Kidney (tissue), 14 donors: Measurements from ENCODE around the gene AZU1. TPM values are rescaled to one million over a fixed set of nuclear protein-coding genes. Genes with fewer than 3 reads are reported as not detected.

Source experiments
- DNase-seq, 5 donors: peaks; one replicate each; pipeline ENCODE4 v3.0.0-alpha.2; 2013 to 2020
- FAIRE-seq: peaks from 2 replicates; lab custom pipeline; 2012; peaks lifted over from hg19 to GRCh38; lab: Jason Lieb, UNC
- H3K27ac ChIP-seq, 2 donors: one replicate each; pipeline ENCODE4 v1.7.0; 2013; ENCODE audit warnings: low read depth in 2 of 2, low read length in 2 of 2, inconsistent platforms in 1 of 2
- H3K27me3 ChIP-seq: one replicate; pipeline ENCODE4 v1.7.1; 2013; ENCODE audit warnings: low read length, inconsistent platforms; ENCODE audit not compliant: control insufficient read depth, insufficient read depth
- H3K36me3 ChIP-seq, 3 donors: one replicate each; pipeline versions ENCODE4 v1.7.0 to v1.7.1; 2013; ENCODE audit warnings: low read length in 3 of 3, control low read depth in 1 of 3, inconsistent platforms in 1 of 3; ENCODE audit not compliant: insufficient read depth in 3 of 3, control insufficient read depth in 2 of 3
- H3K4me1 ChIP-seq, 3 donors: one replicate each; pipeline versions ENCODE4 v1.7.0 to v1.7.1; 2013; ENCODE audit warnings: low read length in 3 of 3, inconsistent platforms in 1 of 3, low read depth in 1 of 3; ENCODE audit not compliant: control insufficient read depth in 2 of 3, insufficient read depth in 2 of 3
- H3K4me3 ChIP-seq, 3 donors: one replicate each; pipeline versions ENCODE4 v1.7.0 to v1.8.1; 2013; ENCODE audit warnings: low read length in 3 of 3, control low read depth in 1 of 3, inconsistent platforms in 1 of 3
- H3K9ac ChIP-seq, 3 donors: one replicate each; pipeline versions ENCODE4 v1.7.0 to v1.7.1; 2013; ENCODE audit warnings: low read length in 3 of 3, control low read depth in 1 of 3, inconsistent platforms in 1 of 3
- H3K9me3 ChIP-seq, 3 donors: one replicate each; pipeline versions ENCODE4 v1.7.0 to v1.7.1; 2013; ENCODE audit warnings: low read length in 3 of 3, control low read depth in 1 of 3, inconsistent platforms in 1 of 3; ENCODE audit not compliant: control insufficient read depth in 2 of 3, insufficient read depth in 1 of 3
- CTCF ChIP-seq: IDR thresholded peaks from 3 replicates; pipeline ENCODE4 v1.5.1; 2012; ENCODE audit warnings: mild to moderate bottlenecking, moderate library complexity, borderline replicate concordance; ENCODE audit not compliant: insufficient read depth; ENCODE audit errors: extremely low read depth
- intact Hi-C: fragments of 100-400 bp; cut with DNase I; formaldehyde crosslinking; loops from one replicate; pipeline ENCODE4 v1.11.1; 2022
- polyA plus RNA-seq: library from polyadenylated mRNA; stranded (reverse); fragments of 350-450 nt; fragmentation: Illumina TruSeq; extraction: RNeasy Lipid Tissue Mini Kit (QIAGEN cat#74804); gene quantifications from one replicate; pipeline ENCODE4 v1.2.3, GENCODE V29; 2014; ENCODE audit warnings: low read depth, low replicate concordance; ENCODE audit not compliant: insufficient read depth
- total RNA-seq: library from RNA; stranded (reverse); fragmentation: NEBNext Ultra II Directional; extraction: Animal tissue kit (Norgen Biotek cat#: 25700); gene quantifications from one replicate; pipeline ENCODE4 v1.2.1, GENCODE V29; 2021
- donor health status: control.
- donor health status: control.
- donor health status: control.
- donor health status: control.
- donor health status: control.
- donor health status: DM: yes; HTN: yes; CAD: no.
- donor health status: Normal renal cell carcinoma (clear cell type).

The AZU1 gene
- total and polyA plus RNA-seq, 2 donors from 2014 or later, result 0.50 TPM; not detected in 1

DNA sequence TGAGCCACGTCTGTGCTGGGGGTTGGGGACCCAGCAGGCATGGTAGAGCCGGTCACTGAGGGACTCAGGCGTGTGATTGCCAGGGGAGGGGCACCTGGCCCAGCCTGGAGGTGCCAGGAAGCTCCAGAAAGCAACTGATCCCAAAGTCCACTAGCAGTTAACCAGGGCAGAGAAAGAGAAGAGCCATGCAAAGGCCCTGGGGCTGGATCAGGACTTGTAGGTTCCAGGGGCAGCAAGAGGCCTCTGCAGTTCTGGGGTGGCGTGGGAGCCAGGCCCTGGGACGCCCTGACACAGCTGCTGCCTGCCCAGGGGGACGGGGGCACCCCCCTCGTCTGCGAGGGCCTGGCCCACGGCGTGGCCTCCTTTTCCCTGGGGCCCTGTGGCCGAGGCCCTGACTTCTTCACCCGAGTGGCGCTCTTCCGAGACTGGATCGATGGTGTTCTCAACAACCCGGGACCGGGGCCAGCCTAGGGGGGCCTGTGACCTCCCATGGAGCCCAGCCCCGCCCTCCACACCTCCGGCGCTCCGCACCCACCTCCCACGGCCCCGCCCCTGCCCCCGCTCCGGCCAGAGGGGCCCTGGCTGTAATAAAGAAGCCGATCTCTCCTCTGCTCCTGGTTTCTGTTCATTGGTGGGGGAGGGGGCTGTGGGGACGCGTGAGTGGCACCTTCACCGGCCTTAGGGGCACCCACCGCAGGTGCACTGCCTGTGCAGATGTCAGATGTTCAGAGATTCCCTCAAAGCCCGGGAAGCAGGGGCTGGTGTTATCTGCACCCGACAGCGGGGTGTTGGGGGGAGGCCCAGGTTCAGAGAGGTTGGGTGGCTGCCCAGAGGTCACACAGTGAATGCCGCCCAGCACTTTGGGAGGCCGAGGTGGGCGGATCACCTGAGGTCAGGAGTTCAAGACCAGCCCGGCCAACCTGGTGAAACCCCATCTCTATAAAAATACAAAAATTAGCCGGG is 4.1 kb downstream of the AZU1 start:
- no peak for TF ChIP-seq CTCF
- no peak for FAIRE-seq
- Histone ChIP-seq H3K9me3 (no peaks in the 10 kb centered on the region), H3K36me3 (no peaks in the 10 kb centered on the region), H3K9ac (no peak overlapping the region), H3K27me3 (no peaks in the 10 kb centered on the region), H3K27ac (no peak overlapping the region), H3K4me3 (no peak overlapping the region), H3K4me1 (no peaks in the 10 kb centered on the region)
- DNase-seq, result no peak
- intact Hi-C loops, result no loop called here

DNA sequence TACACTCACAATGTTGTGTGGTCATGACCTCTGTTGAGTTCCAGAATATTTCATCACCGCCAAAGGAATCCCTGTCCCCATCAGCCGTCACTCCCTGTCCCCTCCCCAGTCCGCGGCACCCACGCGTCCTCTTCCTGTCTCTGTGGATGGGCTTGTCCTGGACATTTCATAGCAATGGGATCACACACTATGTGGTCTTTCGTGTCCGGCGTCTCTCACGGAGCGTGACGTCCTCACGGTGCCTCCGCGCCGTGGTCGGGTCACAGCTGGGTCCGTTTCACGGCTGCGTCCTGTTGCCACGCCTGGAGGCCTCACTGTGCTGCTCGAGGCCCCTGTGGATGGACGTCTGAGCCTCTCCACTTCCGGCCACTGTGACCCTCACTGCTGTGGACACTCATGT is 6.6 kb downstream of the AZU1 start:
- H3K9me3 ChIP-seq, result no peaks in the 10 kb centered on the region
- no peak overlapping the region for H3K9ac ChIP-seq
- no peaks in the 10 kb centered on the region for H3K36me3 ChIP-seq
- intact Hi-C loops, result no loop called here
- H3K4me1 ChIP-seq, result peaks cover 0 to 2% (median 0%) of the 10 kb centered on the region in 3 donors
- H3K27ac ChIP-seq, result no peak overlapping the region
- H3K4me3 ChIP-seq, result no peak overlapping the region
- DNase-seq, result no peak
- FAIRE-seq, result no peak
- H3K27me3 ChIP-seq, result no peaks in the 10 kb centered on the region
- no peak for TF ChIP-seq CTCF

- no peaks in the 10 kb centered on the region for H3K36me3 ChIP-seq
- H3K27ac ChIP-seq, result no peak overlapping the region
- H3K27me3 ChIP-seq, result no peaks in the 10 kb centered on the region
- no peaks in the 10 kb centered on the region for H3K9me3 ChIP-seq
- no peak overlapping the region for H3K4me3 ChIP-seq
- no peak for TF ChIP-seq CTCF
- DNase-seq (peak in 1 of 5 donors; percentile 76), FAIRE-seq (no peak)
- H3K4me1 ChIP-seq, result peaks cover 0 to 2% (median 0%) of the 10 kb centered on the region in 3 donors
- intact Hi-C loops, result no loop called here
- H3K9ac ChIP-seq, result no peak overlapping the region
Measured at GRCh38 chr19:835210-835810, 7.7 kb downstream of the AZU1 start.
